Measurements from ENCODE around the gene TNS3. TPM values are rescaled to one million over a fixed set of nuclear protein-coding genes. Genes with fewer than 3 reads are reported as not detected.

TNS3 gene
- total and polyA plus RNA-seq, 2 donors (not counting 3 experiments of a cell fraction or from before 2014, with no cell fraction given): 10.4 to 45.1 TPM

GRCh38 chr7:47369736-47370135 lies 212.2 kb downstream of the TNS3 start:
- CTCF ChIA-PET: no interaction called here
- Histone ChIP-seq H3K9me3 (replicated peaks; ENCODE audit: control insufficient read depth, insufficient read depth, low read length) (no peaks in the 10 kb centered on the region), H3K36me3 (ENCODE audit: control insufficient read depth in 2 of 2, extremely low read depth in 1 of 2, insufficient read depth in 2 of 2, low read length in 2 of 2) (peaks cover 0 to 5% of the 10 kb centered on the region in 2 experiments), H3K4me2 (ENCODE audit: insufficient read depth, low read length) (no peak overlapping the region), H3K27me3 (ENCODE audit: control insufficient read depth in 2 of 2, insufficient read depth in 2 of 2, low read length in 2 of 2) (no peaks in the 10 kb centered on the region), H3K9ac (replicated peaks; ENCODE audit: extremely low read depth, insufficient read depth, low read length) (no peak overlapping the region), H3K4me3 (replicated peaks in 1 of 3; ENCODE audit: insufficient read depth in 1 of 3, low read depth in 1 of 3, low read length in 3 of 3) (no peak overlapping the region), H3K4me1 (ENCODE audit: control insufficient read depth, extremely low read depth, insufficient read depth, low read length) (no peaks in the 10 kb centered on the region), H3K27ac (ENCODE audit: insufficient read depth, low read depth, low read length) (no peak overlapping the region), H4K20me1 (replicated peaks; ENCODE audit: control insufficient read depth, extremely low read depth, insufficient read depth, low read length) (no peaks in the 10 kb centered on the region), H3K9me1 (replicated peaks; ENCODE audit: control insufficient read depth, extremely low read depth, insufficient read depth, low read length) (no peaks in the 10 kb centered on the region), H3K79me2 (ENCODE audit: control insufficient read depth, insufficient read depth, low read length) (no peaks in the 10 kb centered on the region), H2AFZ (ENCODE audit: low read depth, low read length) (no peak overlapping the region)
- no TSS peak for BruUV-seq (replicated peaks)
- dilution Hi-C loops (cut with MboI; ENCODE audit: extremely low pct_ligation_motif_present, low sequenced_read_pairs): no loop called here
- intact Hi-C loops (cut with micrococcal nuclease): loop anchor here (5.0 kb wide), 1 partner anchor 102 kb away; no protein-coding TSS in a partner anchor
- DNase-seq (ENCODE audit: low read depth, low spot score): no peak
- no peak for FAIRE-seq
- TF ChIP-seq MYC (IDR thresholded peaks at IDR 0.05; ENCODE audit: low read depth, low read length) (no peak), GATA2 (IDR thresholded peaks at IDR 0.05; ENCODE audit: insufficient read depth, insufficient read length, low read depth, low read length) (no peak), POLR2A (IDR thresholded peaks at IDR 0.05; ENCODE audit: low read depth, low read length) (no peak), POLR2AphosphoS5 (IDR thresholded peaks at IDR 0.05; ENCODE audit: insufficient read depth, low read depth, low read length) (no peak), JUN (IDR thresholded peaks at IDR 0.05; ENCODE audit: borderline replicate concordance, insufficient read depth, insufficient read length, low read depth) (no peak), CTCF (IDR thresholded peaks at IDR 0.05; ENCODE audit: extremely low read depth in 1 of 2, insufficient read depth in 1 of 2, low read depth in 1 of 2, low read length in 2 of 2) (no peak), EZH2 (IDR thresholded peaks at IDR 0.05; ENCODE audit: borderline replicate concordance, low read depth, low read length, severe bottlenecking) (no peak), FOS (IDR thresholded peaks at IDR 0.05; ENCODE audit: borderline replicate concordance, insufficient read depth, low read length) (no peak)
- TF ChIP-seq, protein P1, sequence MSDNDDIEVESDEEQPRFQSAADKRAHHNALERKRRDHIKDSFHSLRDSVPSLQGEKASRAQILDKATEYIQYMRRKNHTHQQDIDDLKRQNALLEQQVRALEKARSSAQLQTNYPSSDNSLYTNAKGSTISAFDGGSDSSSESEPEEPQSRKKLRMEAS (IDR thresholded peaks at IDR 0.05; ENCODE audit: insufficient read depth, insufficient read length): no peak
- POLR2A ChIA-PET: no interaction called here

Data from endothelial cell of umbilical vein (primary cell).